CD4-positive, CD25-positive, alpha-beta regulatory T cell (primary cell): ENCODE data around the gene C5orf58. TPM values are rescaled to one million over a fixed set of nuclear protein-coding genes. Genes with fewer than 3 reads are reported as not detected.
"Not testable (repeated sequence)": the region's sequence is repeated elsewhere in the genome, so short reads cannot be mapped to it uniquely, and the experiment has no call there.

Experiments used
- ATAC-seq, 2 donors: fragments of 150-1000 bp; cut with Tn5 transposase; one replicate each; pipeline ENCODE4 v1.10.0; 2021; ENCODE audit warnings: low read depth in 2 of 2, moderate number of reproducible peaks in 2 of 2, moderate library complexity in 1 of 2
- DNase-seq, 3 donors: peaks; one replicate each; pipeline versions ENCODE4 v3.0.0 to v3.0.0-alpha.2; 2012 to 2022; ENCODE audit warnings: mixed read lengths in 1 of 3
- H3K27ac ChIP-seq: one replicate; pipeline ENCODE4 v1.7.0; 2013; ENCODE audit warnings: mild to moderate bottlenecking, low read length; ENCODE audit not compliant: insufficient read depth, poor library complexity, severe bottlenecking
- H3K27me3 ChIP-seq: one replicate; pipeline ENCODE4 v1.7.0; 2013; ENCODE audit warnings: low read length; ENCODE audit not compliant: control insufficient read depth, insufficient read depth
- H3K36me3 ChIP-seq: one replicate; pipeline ENCODE4 v1.7.0; 2013; ENCODE audit warnings: mild to moderate bottlenecking, low read length, moderate library complexity; ENCODE audit not compliant: control insufficient read depth, insufficient read depth
- H3K4me1 ChIP-seq: 2 replicates; pipeline ENCODE4 v1.7.0; 2013; ENCODE audit warnings: mild to moderate bottlenecking, low read length; ENCODE audit not compliant: insufficient read depth, control insufficient read depth, poor library complexity, severe bottlenecking
- H3K4me3 ChIP-seq: one replicate; pipeline ENCODE4 v1.7.0; 2013; ENCODE audit warnings: low read depth, mild to moderate bottlenecking, low read length, moderate library complexity
- H3K9me3 ChIP-seq, 2 experiments: 1 replicate in 1 of 2; 2 replicates in 1 of 2; pipeline ENCODE4 v1.7.0; 2013; ENCODE audit warnings: low read length in 2 of 2, mild to moderate bottlenecking in 1 of 2, moderate library complexity in 1 of 2; ENCODE audit not compliant: control insufficient read depth in 2 of 2
- H3K27ac Mint-ChIP-seq, 3 donors: one replicate each; pipeline ENCODE4 v1.8.0; 2020 to 2022; ENCODE audit warnings: mild to moderate bottlenecking in 3 of 3, mixed read lengths in 3 of 3, moderate library complexity in 2 of 3
- H3K27me3 Mint-ChIP-seq: one replicate; pipeline ENCODE4 v1.8.0; 2022; ENCODE audit warnings: mild to moderate bottlenecking, mixed read lengths
- H3K36me3 Mint-ChIP-seq: one replicate; pipeline ENCODE4 v1.8.0; 2020; ENCODE audit warnings: mixed read lengths
- H3K4me1 Mint-ChIP-seq, 4 donors: one replicate each; pipeline ENCODE4 v1.8.0; 2020 to 2022; ENCODE audit warnings: mixed read lengths in 4 of 4, mild to moderate bottlenecking in 1 of 4
- H3K4me3 Mint-ChIP-seq, 4 donors: one replicate each; pipeline ENCODE4 v1.8.0; 2020 to 2022; ENCODE audit warnings: mild to moderate bottlenecking in 4 of 4, mixed read lengths in 4 of 4, moderate library complexity in 3 of 4
- H3K9me3 Mint-ChIP-seq, 7 donors: one replicate each; pipeline ENCODE4 v1.8.0; 2020 to 2022; ENCODE audit warnings: mixed read lengths in 7 of 7, mild to moderate bottlenecking in 3 of 7, moderate library complexity in 2 of 7
- polyA plus RNA-seq, 4 donors: library from polyadenylated mRNA; unstranded; fragments of 300-500 nt; fragmentation: Illumina TruSeq; gene quantifications; one replicate each; pipeline ENCODE4 v1.2.3, GENCODE V29; 2021
- total RNA-seq: library from RNA; stranded (reverse); gene quantifications from one replicate; pipeline ENCODE4 v1.2.3, GENCODE V29; 2022

C5orf58 gene
- total and polyA plus RNA-seq, 5 donors from 2014 or later: 0.44 to 1.1 (median 0.69) TPM; not detected in 1

DNA sequence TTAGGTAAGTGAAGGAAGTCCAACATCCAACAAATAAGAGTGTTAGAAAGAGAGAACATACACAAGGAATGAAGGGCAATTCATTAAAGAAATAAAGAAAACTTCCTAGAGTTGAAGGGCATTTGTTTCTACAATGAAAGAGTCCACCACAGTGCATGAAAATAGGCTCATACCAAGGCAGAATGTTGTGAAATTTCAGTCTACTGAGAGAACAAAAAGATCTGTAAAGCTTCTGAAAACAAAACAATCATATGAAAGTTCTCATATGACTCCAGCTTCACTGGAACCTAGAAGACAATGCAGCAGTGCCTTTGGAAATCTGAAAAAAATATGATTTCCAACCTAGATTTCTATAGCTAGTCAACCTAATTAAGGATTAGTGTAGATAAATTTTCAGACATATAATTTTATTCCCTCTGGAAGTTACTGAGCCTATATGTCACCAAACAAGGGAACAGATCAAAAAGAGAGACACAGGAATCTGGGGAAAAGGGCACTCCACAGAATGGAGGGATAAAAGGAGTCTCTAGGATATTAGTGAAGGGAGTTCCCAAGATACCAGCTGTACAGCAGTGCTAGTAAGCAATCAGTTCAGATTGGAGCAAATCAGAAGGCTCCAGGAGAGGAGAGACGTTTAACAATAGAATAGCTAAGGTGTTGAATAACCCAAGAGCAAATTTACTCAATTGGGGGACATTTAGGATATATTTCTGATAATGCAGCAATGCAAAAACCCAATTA lies 5.8 kb downstream of the C5orf58 start:
- Mint-ChIP-seq H3K9me3 (peaks cover 0 to 2% (median 0%) of the 10 kb centered on the region in 7 donors), H3K36me3 (no peaks in the 10 kb centered on the region), H3K27me3 (no peaks in the 10 kb centered on the region), H3K27ac (no peak overlapping the region), H3K4me1 (peaks cover 5 to 19% (median 9%) of the 10 kb centered on the region in 4 donors), H3K4me3 (no peak overlapping the region)
- H3K4me1 ChIP-seq: no peaks in the 10 kb centered on the region
- DNase-seq (no peak), ATAC-seq (no peak)
- no peaks in the 10 kb centered on the region for H3K27me3 ChIP-seq
- H3K36me3 ChIP-seq: no peaks in the 10 kb centered on the region
- H3K9me3 ChIP-seq: no peaks in the 10 kb centered on the region
- H3K4me3 ChIP-seq: no peak overlapping the region
- no peak overlapping the region for H3K27ac ChIP-seq

- not testable (repeated sequence) for ATAC-seq, H3K27ac ChIP-seq, H3K27me3 Mint-ChIP-seq, DNase-seq, H3K9me3 ChIP-seq, H3K4me3 Mint-ChIP-seq, H3K9me3 Mint-ChIP-seq, H3K4me1 ChIP-seq, H3K27me3 ChIP-seq, H3K4me3 ChIP-seq
- peak overlapping the region in 1 of 3 donors; percentile 69 for H3K27ac Mint-ChIP-seq
- H3K4me1 Mint-ChIP-seq: peaks cover 8 to 21% (median 14%) of the 10 kb centered on the region in 4 donors
- peaks cover 49% of the 10 kb centered on the region for H3K36me3 Mint-ChIP-seq
- peaks cover 49% of the 10 kb centered on the region for H3K36me3 ChIP-seq
Observed at GRCh38 chr5:170245436-170245835, 12.7 kb downstream of the C5orf58 start.

DNA sequence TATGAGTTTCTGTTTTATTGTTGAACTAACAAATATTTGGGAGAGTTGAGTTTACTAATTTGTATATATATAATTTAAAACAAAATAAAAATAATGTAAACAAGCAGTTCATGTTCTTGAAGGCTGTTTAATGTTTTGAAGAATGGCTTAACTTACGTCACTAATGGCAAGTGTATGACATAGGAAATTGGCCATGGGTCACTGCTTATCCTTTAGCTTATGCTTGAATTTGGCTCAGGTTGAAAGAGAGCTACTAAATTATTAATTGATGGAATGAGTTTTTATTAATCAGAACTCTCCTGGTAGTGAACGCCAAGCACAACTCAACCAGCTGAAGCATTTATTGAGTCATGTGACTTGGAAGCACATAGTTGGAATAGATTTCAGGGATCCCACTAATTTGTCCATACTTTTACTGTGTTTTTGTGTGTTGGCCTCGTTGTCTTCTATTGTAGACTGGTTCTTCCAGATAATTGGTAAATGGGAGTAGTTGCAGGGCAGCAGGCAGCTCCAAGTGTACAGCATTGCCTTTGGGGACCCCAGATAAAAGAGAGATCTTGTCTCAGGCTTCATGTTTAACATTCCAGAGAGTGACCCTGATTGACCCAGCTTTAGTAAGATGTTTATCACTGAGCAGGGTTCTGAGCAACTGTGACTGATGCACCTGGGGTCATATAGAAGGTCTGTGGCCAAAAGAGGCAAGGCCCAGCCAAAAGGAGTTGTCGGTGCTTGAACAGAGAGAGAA lies 13.5 kb downstream of the C5orf58 start:
- H3K4me1 Mint-ChIP-seq: peaks cover 8 to 27% (median 17%) of the 10 kb centered on the region in 4 donors
- H3K27ac Mint-ChIP-seq: peak overlapping the region in 2 of 3 donors; percentile 28 to 69
- no peaks in the 10 kb centered on the region for H3K27me3 Mint-ChIP-seq
- Histone ChIP-seq H3K27ac (no peak overlapping the region), H3K4me3 (no peak overlapping the region), H3K27me3 (no peaks in the 10 kb centered on the region), H3K4me1 (no peaks in the 10 kb centered on the region), H3K9me3 (no peaks in the 10 kb centered on the region), H3K36me3 (peaks cover 57% of the 10 kb centered on the region)
- ATAC-seq: no peak
- peaks cover 56% of the 10 kb centered on the region for H3K36me3 Mint-ChIP-seq
- no peak for DNase-seq
- H3K4me3 Mint-ChIP-seq: no peak overlapping the region
- peaks cover 0 to 2% (median 0%) of the 10 kb centered on the region in 7 donors for H3K9me3 Mint-ChIP-seq

GRCh38 chr5:170247363-170247762 lies 14.6 kb downstream of the C5orf58 start:
- ATAC-seq (no peak), DNase-seq (no peak)
- H3K27ac ChIP-seq: no peak overlapping the region
- Mint-ChIP-seq H3K4me3 (no peak overlapping the region), H3K9me3 (peaks cover 0 to 2% (median 0%) of the 10 kb centered on the region in 7 donors), H3K4me1 (peaks cover 8 to 32% (median 17%) of the 10 kb centered on the region in 4 donors), H3K27me3 (no peaks in the 10 kb centered on the region), H3K27ac (peak overlapping the region in 1 of 3 donors; percentile 68), H3K36me3 (peaks cover 67% of the 10 kb centered on the region)
- peaks cover 68% of the 10 kb centered on the region for H3K36me3 ChIP-seq
- H3K9me3 ChIP-seq: no peaks in the 10 kb centered on the region
- no peak overlapping the region for H3K4me3 ChIP-seq
- H3K27me3 ChIP-seq: no peaks in the 10 kb centered on the region
- no peaks in the 10 kb centered on the region for H3K4me1 ChIP-seq

DNA sequence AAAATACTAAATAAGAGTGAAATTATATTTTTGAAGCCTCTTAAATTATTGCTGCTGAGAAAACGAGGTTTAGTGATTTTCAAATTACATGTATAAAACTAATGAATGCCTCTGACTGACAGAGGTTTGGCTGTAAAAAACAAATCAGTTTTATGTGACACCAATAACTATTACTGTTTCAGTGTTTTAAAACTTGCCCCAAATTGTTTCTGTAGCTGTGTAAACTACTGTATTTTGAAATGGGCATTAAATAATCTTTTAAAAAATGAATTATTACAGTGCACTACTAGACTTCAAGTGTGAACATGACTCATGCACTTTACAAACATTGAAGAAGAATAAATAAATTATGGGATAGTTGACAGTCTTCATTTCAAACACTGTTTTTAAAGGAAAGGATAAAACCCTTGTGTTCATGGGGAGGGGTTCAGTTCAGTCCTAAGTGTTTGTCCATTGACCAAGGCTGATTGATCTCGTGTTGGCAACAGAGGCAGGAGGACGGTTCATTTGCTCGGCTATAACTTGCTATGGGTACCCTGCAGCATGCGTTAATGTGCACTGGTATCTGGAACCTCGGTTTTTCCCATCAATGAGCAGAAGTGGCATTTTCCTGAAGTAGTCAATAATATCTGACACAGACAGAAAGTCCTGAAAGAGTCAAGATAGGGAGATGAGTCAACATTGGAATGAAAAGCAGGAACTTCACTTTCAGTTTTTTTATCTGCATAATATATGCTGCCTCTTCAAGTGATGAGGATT lies 15.6 kb downstream of the C5orf58 start:
- Mint-ChIP-seq H3K4me3 (no peak overlapping the region), H3K36me3 (peaks cover 69% of the 10 kb centered on the region), H3K9me3 (peaks cover 0 to 2% (median 0%) of the 10 kb centered on the region in 7 donors), H3K27ac (peak overlapping the region in 1 of 3 donors; percentile 38), H3K27me3 (no peaks in the 10 kb centered on the region), H3K4me1 (peaks cover 8 to 35% (median 17%) of the 10 kb centered on the region in 4 donors)
- Histone ChIP-seq H3K27me3 (no peaks in the 10 kb centered on the region), H3K36me3 (peaks cover 78% of the 10 kb centered on the region), H3K4me1 (peaks cover 9% of the 10 kb centered on the region), H3K27ac (no peak overlapping the region), H3K9me3 (no peaks in the 10 kb centered on the region), H3K4me3 (no peak overlapping the region)
- no peak for DNase-seq
- ATAC-seq: no peak

DNA sequence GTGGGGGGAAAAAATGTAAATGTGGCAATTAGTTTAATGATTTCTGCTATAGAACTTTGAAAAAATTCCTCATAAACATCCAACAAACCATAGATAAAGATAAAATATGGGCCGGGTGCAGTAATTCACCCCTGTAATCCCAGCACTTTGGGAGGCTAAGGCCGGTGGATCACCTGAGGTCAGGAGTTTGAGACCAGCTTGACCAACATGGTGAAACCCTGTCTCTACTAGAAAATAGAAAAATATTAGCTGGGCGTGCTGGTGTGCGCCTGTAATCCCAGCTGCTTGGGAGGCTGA lies 16.1 kb downstream of the C5orf58 start:
- Mint-ChIP-seq H3K36me3 (peaks cover 71% of the 10 kb centered on the region), H3K27ac (peak overlapping the region in 1 of 3 donors; percentile 38), H3K4me1 (peaks cover 12 to 40% (median 23%) of the 10 kb centered on the region in 4 donors)
- not testable (repeated sequence) for DNase-seq, H3K27me3 ChIP-seq, H3K27me3 Mint-ChIP-seq, H3K9me3 ChIP-seq, H3K9me3 Mint-ChIP-seq, H3K27ac ChIP-seq, H3K4me3 ChIP-seq, ATAC-seq, H3K4me3 Mint-ChIP-seq
- Histone ChIP-seq H3K36me3 (peaks cover 82% of the 10 kb centered on the region), H3K4me1 (peaks cover 14% of the 10 kb centered on the region)

GRCh38 chr5:170249355-170249754 lies 16.6 kb downstream of the C5orf58 start:
- Histone ChIP-seq H3K4me1 (peaks cover 19% of the 10 kb centered on the region), H3K27ac (no peak overlapping the region), H3K27me3 (no peaks in the 10 kb centered on the region), H3K36me3 (peaks cover 83% of the 10 kb centered on the region), H3K9me3 (no peaks in the 10 kb centered on the region), H3K4me3 (no peak overlapping the region)
- Mint-ChIP-seq H3K4me1 (peaks cover 17 to 45% (median 27%) of the 10 kb centered on the region in 4 donors), H3K27me3 (no peaks in the 10 kb centered on the region), H3K36me3 (peaks cover 76% of the 10 kb centered on the region), H3K9me3 (peaks cover 0 to 2% (median 0%) of the 10 kb centered on the region in 7 donors), H3K27ac (peak overlapping the region in 1 of 3 donors; percentile 32), H3K4me3 (no peak overlapping the region)
- no peak for DNase-seq
- ATAC-seq: no peak
